Body of pancreas (tissue), 4 donors: Measurements from ENCODE around the gene FOXJ3. TPM values are rescaled to one million over a fixed set of nuclear protein-coding genes. Genes with fewer than 3 reads are reported as not detected.

Experiments
- ATAC-seq: fragments of 150-250 bp; one replicate; pipeline ENCODE4 v1.9.1; 2016
- DNase-seq, 4 donors: peaks; one replicate each; pipeline ENCODE4 v3.0.0-alpha.2; 2019
- H3K27ac ChIP-seq, 4 donors: fragments of 200-600 bp; sonication (generic); 1 replicate in 3 of 4; 2 replicates in 1 of 4; pipeline versions ENCODE4 v1.5.1 to v1.6.1; 2016 to 2019; ENCODE audit warnings: mild to moderate bottlenecking in 1 of 4, mixed read lengths in 1 of 4, moderate library complexity in 1 of 4
- H3K27me3 ChIP-seq, 2 donors: fragments of 200-600 bp; sonication (generic); one replicate each; pipeline ENCODE4 v1.6.0; 2016; ENCODE audit warnings: mild to moderate bottlenecking in 1 of 2
- H3K36me3 ChIP-seq, 2 donors: fragments of 200-600 bp; sonication (generic); replicated peaks in 1 of 2; 2 replicates each; pipeline ENCODE4 v1.5.1; 2016; ENCODE audit warnings: low read depth in 2 of 2; ENCODE audit not compliant: insufficient read depth in 1 of 2
- H3K4me1 ChIP-seq: fragments of 200-600 bp; sonication (generic); one replicate; pipeline ENCODE4 v1.6.0; 2016
- H3K4me3 ChIP-seq, 2 donors: fragments of 200-600 bp; sonication (generic); 1 replicate in 1 of 2; 2 replicates in 1 of 2; pipeline ENCODE4 v1.5.1; 2016 to 2019
- H3K9me3 ChIP-seq, 3 donors: fragments of 200-600 bp; sonication (generic); 1 replicate in 2 of 3; 2 replicates in 1 of 3; pipeline ENCODE4 v1.5.1; 2016
- CTCF ChIP-seq, 7 experiments: fragments of 450-650 bp in 4 of 7; fragments of 200-600 bp in 3 of 7; sonication (generic) in 3 of 7; IDR thresholded peaks; one replicate each; pipeline ENCODE4 v1.5.1; 2016 to 2019; ENCODE audit warnings: antibody characterized with exemption in 7 of 7
- POLR2A ChIP-seq, 3 donors: fragments of 450-650 bp; IDR thresholded peaks; one replicate each; pipeline ENCODE4 v1.6.1; 2016; ENCODE audit warnings: antibody characterized with exemption in 3 of 3, mild to moderate bottlenecking in 2 of 3
- WGBS, 2 donors: methylation state at CpG; one replicate each; pipeline ENCODE4 v1.1.5; 2017; 5-methylcytosine and 5-hydroxymethylcytosine counted together
- intact Hi-C: fragments of 100-400 bp; cut with DNase I; formaldehyde crosslinking; loops from one replicate; pipeline ENCODE4 v1.15.1; 2023
- total RNA-seq, 2 donors: library from RNA; depleted of rRNA; stranded (reverse); fragments of >200 nt; gene quantifications; one replicate each; pipeline ENCODE4 v1.1.0, GENCODE V29; 2016

FOXJ3 gene
- total RNA-seq, 2 donors from 2014 or later: 25.2 to 50.4 TPM

- H3K27me3 ChIP-seq: no peaks in the 10 kb centered on the region
- 53 to 58% methylated on average over 28 to 41 of the region's 41 CpGs for WGBS, 2 donors
- no peaks in the 10 kb centered on the region for H3K36me3 ChIP-seq
- peaks cover 12% of the 10 kb centered on the region for H3K4me1 ChIP-seq
- intact Hi-C loops: loop anchor here (10.0 kb wide), 1 partner anchor 599 kb away; the partner anchor contains the start of gene CLDN19
- H3K9me3 ChIP-seq: no peaks in the 10 kb centered on the region
- H3K4me3 ChIP-seq: no peak overlapping the region
- TF ChIP-seq CTCF (IDR thresholded peaks at IDR 0.05) (no peak), POLR2A (IDR thresholded peaks at IDR 0.05) (no peak)
- H3K27ac ChIP-seq: no peak overlapping the region
- no peak for ATAC-seq
- no peak for DNase-seq
These were observed 189.0 kb downstream of the FOXJ3 start for GRCh38 chr1:42145764-42146625.

- Histone ChIP-seq H3K4me3 (no peak overlapping the region), H3K36me3 (no peaks in the 10 kb centered on the region), H3K4me1 (peaks cover 12% of the 10 kb centered on the region), H3K27ac (no peak overlapping the region), H3K27me3 (no peaks in the 10 kb centered on the region), H3K9me3 (no peaks in the 10 kb centered on the region)
- ATAC-seq: no peak
- intact Hi-C loops: loop anchor here (10.0 kb wide), 1 partner anchor 599 kb away; the partner anchor contains the start of gene CLDN19
- no peak for DNase-seq
- no peak for TF ChIP-seq POLR2A (IDR thresholded peaks at IDR 0.05)
- no peak for TF ChIP-seq CTCF (IDR thresholded peaks at IDR 0.05)
- 72 to 79% methylated on average over 6 to 8 of the region's 8 CpGs for WGBS, 2 donors
These were observed 189.7 kb downstream of the FOXJ3 start for GRCh38 chr1:42145389-42145716.

- WGBS, 2 donors: 64% methylated on average over 11 to 12 of the region's 12 CpGs
- H3K27me3 ChIP-seq: no peaks in the 10 kb centered on the region
- no peak overlapping the region for H3K4me3 ChIP-seq
- peaks cover 12% of the 10 kb centered on the region for H3K4me1 ChIP-seq
- H3K9me3 ChIP-seq: no peaks in the 10 kb centered on the region
- TF ChIP-seq CTCF (IDR thresholded peaks at IDR 0.05) (no peak), POLR2A (IDR thresholded peaks at IDR 0.05) (no peak)
- no peak for DNase-seq
- ATAC-seq: no peak
- no peaks in the 10 kb centered on the region for H3K36me3 ChIP-seq
- H3K27ac ChIP-seq: no peak overlapping the region
- intact Hi-C loops: loop anchor here (10.0 kb wide), 1 partner anchor 600 kb away; the partner anchor contains the start of gene CLDN19
These were observed 190.2 kb downstream of the FOXJ3 start for GRCh38 chr1:42144711-42145388.

GRCh38 chr1:42143896-42144710 lies 190.9 kb downstream of the FOXJ3 start:
- no peak for ATAC-seq
- Histone ChIP-seq H3K36me3 (no peaks in the 10 kb centered on the region), H3K4me3 (no peak overlapping the region), H3K27ac (no peak overlapping the region), H3K4me1 (peaks cover 12% of the 10 kb centered on the region), H3K27me3 (no peaks in the 10 kb centered on the region), H3K9me3 (no peaks in the 10 kb centered on the region)
- DNase-seq: no peak
- TF ChIP-seq CTCF (IDR thresholded peaks at IDR 0.05): no peak
- no peak for TF ChIP-seq POLR2A (IDR thresholded peaks at IDR 0.05)
- WGBS, 2 donors: 46 to 52% methylated on average over 13 of the region's 13 CpGs
- intact Hi-C loops: loop anchor here (10.0 kb wide), 1 partner anchor 601 kb away; the partner anchor contains the start of gene CLDN19
